ENCODE measurements around the gene PLPP4. TPM values are rescaled to one million over a fixed set of nuclear protein-coding genes. Genes with fewer than 3 reads are reported as not detected.

The PLPP4 gene
- total and polyA plus RNA-seq, 2 donors (not counting 3 experiments of a cell fraction or from before 2014, with no cell fraction given), result 15.5 to 36.4 TPM

DNA sequence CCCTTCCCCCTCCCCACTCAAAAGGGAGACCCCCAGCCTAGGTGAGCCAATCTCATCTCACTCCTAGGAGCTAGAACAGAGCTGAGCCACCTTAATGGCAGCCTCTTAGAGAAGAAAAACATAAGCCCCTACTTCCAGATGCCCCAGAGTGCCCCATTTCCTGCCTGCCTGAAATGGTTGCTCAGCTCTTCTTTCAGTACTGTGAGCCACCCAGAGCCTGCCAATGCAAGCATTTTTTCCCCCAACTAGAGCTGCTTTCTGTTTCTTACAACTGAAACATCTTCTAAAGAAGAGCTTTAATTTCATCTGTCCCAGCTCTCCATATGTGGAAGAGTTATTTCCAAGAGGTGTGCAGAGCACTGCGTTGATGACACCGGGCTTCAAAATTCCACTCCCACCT lies 136.7 kb downstream of the PLPP4 start:
- FAIRE-seq (no peak), DNase-seq (ENCODE audit: low read depth, low spot score) (no peak)
- no peaks in the 10 kb centered on the region for H3K9me1 ChIP-seq (replicated peaks; ENCODE audit: control insufficient read depth, extremely low read depth, insufficient read depth, low read length)
- TF ChIP-seq GATA2 (IDR thresholded peaks at IDR 0.05; ENCODE audit: insufficient read depth, insufficient read length, low read depth, low read length) (no peak), POLR2A (IDR thresholded peaks at IDR 0.05; ENCODE audit: low read depth, low read length) (no peak), EZH2 (IDR thresholded peaks at IDR 0.05; ENCODE audit: borderline replicate concordance, low read depth, low read length, severe bottlenecking) (no peak)
- TF ChIP-seq, protein P1, sequence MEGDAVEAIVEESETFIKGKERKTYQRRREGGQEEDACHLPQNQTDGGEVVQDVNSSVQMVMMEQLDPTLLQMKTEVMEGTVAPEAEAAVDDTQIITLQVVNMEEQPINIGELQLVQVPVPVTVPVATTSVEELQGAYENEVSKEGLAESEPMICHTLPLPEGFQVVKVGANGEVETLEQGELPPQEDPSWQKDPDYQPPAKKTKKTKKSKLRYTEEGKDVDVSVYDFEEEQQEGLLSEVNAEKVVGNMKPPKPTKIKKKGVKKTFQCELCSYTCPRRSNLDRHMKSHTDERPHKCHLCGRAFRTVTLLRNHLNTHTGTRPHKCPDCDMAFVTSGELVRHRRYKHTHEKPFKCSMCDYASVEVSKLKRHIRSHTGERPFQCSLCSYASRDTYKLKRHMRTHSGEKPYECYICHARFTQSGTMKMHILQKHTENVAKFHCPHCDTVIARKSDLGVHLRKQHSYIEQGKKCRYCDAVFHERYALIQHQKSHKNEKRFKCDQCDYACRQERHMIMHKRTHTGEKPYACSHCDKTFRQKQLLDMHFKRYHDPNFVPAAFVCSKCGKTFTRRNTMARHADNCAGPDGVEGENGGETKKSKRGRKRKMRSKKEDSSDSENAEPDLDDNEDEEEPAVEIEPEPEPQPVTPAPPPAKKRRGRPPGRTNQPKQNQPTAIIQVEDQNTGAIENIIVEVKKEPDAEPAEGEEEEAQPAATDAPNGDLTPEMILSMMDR (IDR thresholded peaks at IDR 0.05; ENCODE audit: extremely low read depth in 1 of 2, insufficient read depth in 1 of 2, low read depth in 1 of 2, low read length in 2 of 2), result no peak
- H3K4me3 ChIP-seq (replicated peaks in 1 of 3; ENCODE audit: insufficient read depth in 1 of 3, low read depth in 1 of 3, low read length in 3 of 3), result no peak overlapping the region
- CTCF ChIA-PET, result interaction anchor here (1.0 to 1.5 kb wide), 4 partner anchors 12 to 171 kb away, joined by 3 to 4 read pairs (median 3); no protein-coding TSS in a partner anchor
- H2AFZ ChIP-seq (ENCODE audit: low read depth, low read length), result no peak overlapping the region
- intact Hi-C loops (cut with micrococcal nuclease), result no loop called here
- H3K27ac ChIP-seq (ENCODE audit: insufficient read depth, low read depth, low read length), result no peak overlapping the region
- H3K9me3 ChIP-seq (replicated peaks; ENCODE audit: control insufficient read depth, insufficient read depth, low read length), result no peaks in the 10 kb centered on the region
- H4K20me1 ChIP-seq (replicated peaks; ENCODE audit: control insufficient read depth, extremely low read depth, insufficient read depth, low read length), result no peaks in the 10 kb centered on the region
- dilution Hi-C loops (cut with MboI; ENCODE audit: extremely low pct_ligation_motif_present, low sequenced_read_pairs), result no loop called here
- H3K36me3 ChIP-seq (ENCODE audit: control insufficient read depth in 2 of 2, extremely low read depth in 1 of 2, insufficient read depth in 2 of 2, low read length in 2 of 2), result no peaks in the 10 kb centered on the region
- POLR2A ChIA-PET, result no interaction called here
- no TSS peak for BruUV-seq (replicated peaks)
- H3K4me2 ChIP-seq (ENCODE audit: insufficient read depth, low read length), result no peak overlapping the region
- H3K27me3 ChIP-seq (ENCODE audit: control insufficient read depth in 2 of 2, insufficient read depth in 2 of 2, low read length in 2 of 2), result no peaks in the 10 kb centered on the region
- H3K9ac ChIP-seq (replicated peaks; ENCODE audit: extremely low read depth, insufficient read depth, low read length), result no peak overlapping the region
- H3K4me1 ChIP-seq (ENCODE audit: control insufficient read depth, extremely low read depth, insufficient read depth, low read length), result no peaks in the 10 kb centered on the region
- H3K79me2 ChIP-seq (ENCODE audit: control insufficient read depth, insufficient read depth, low read length), result no peaks in the 10 kb centered on the region

DNA sequence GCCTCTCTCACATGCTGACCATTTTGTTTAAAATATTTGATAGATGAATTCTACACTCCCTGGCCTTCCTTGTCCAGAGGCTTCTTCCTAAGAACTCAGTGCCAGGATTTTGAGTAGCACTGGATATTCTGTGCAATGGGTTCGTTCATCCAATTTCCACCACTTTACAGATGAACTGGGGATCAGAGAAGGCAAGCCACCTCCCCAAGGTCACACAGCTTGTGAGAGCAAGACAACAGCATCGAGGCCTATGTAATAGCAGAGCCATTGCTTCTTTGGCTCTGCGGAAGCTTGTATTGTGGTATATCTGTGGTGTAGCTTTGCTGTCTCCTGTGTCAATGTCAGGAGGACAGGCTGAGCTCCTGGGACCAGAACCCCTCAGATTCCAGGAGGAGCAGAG lies 140.9 kb downstream of the PLPP4 start:
- H3K79me2 ChIP-seq (ENCODE audit: control insufficient read depth, insufficient read depth, low read length), result no peaks in the 10 kb centered on the region
- ChIA-PET CTCF (interaction anchor here (1.2 to 1.4 kb wide), 3 partner anchors 14 to 377 kb away, joined by 3 to 5 read pairs (median 3); no protein-coding TSS in a partner anchor), POLR2A (no interaction called here)
- H3K9ac ChIP-seq (replicated peaks; ENCODE audit: extremely low read depth, insufficient read depth, low read length), result no peak overlapping the region
- FAIRE-seq, result no peak
- H3K36me3 ChIP-seq (ENCODE audit: control insufficient read depth in 2 of 2, extremely low read depth in 1 of 2, insufficient read depth in 2 of 2, low read length in 2 of 2), result no peaks in the 10 kb centered on the region
- intact Hi-C loops (cut with micrococcal nuclease), result no loop called here
- dilution Hi-C loops (cut with MboI; ENCODE audit: extremely low pct_ligation_motif_present, low sequenced_read_pairs), result no loop called here
- H2AFZ ChIP-seq (ENCODE audit: low read depth, low read length), result no peak overlapping the region
- peaks cover 5% of the 10 kb centered on the region for H3K4me1 ChIP-seq (ENCODE audit: control insufficient read depth, extremely low read depth, insufficient read depth, low read length)
- no TSS peak for BruUV-seq (replicated peaks)
- no peaks in the 10 kb centered on the region for H4K20me1 ChIP-seq (replicated peaks; ENCODE audit: control insufficient read depth, extremely low read depth, insufficient read depth, low read length)
- H3K27ac ChIP-seq (ENCODE audit: insufficient read depth, low read depth, low read length), result no peak overlapping the region
- no peak for DNase-seq (ENCODE audit: low read depth, low spot score)
- H3K4me2 ChIP-seq (ENCODE audit: insufficient read depth, low read length), result no peak overlapping the region
- no peaks in the 10 kb centered on the region for H3K27me3 ChIP-seq (ENCODE audit: control insufficient read depth in 2 of 2, insufficient read depth in 2 of 2, low read length in 2 of 2)
- TF ChIP-seq EZH2 (IDR thresholded peaks at IDR 0.05; ENCODE audit: borderline replicate concordance, low read depth, low read length, severe bottlenecking) (no peak), POLR2A (IDR thresholded peaks at IDR 0.05; ENCODE audit: low read depth, low read length) (no peak), GATA2 (IDR thresholded peaks at IDR 0.05; ENCODE audit: insufficient read depth, insufficient read length, low read depth, low read length) (no peak), POLR2AphosphoS5 (IDR thresholded peaks at IDR 0.05; ENCODE audit: insufficient read depth, low read depth, low read length) (no peak), MYC (IDR thresholded peaks at IDR 0.05; ENCODE audit: low read depth, low read length) (no peak)
- TF ChIP-seq, protein P1 (IDR thresholded peaks at IDR 0.05; ENCODE audit: extremely low read depth in 1 of 2, insufficient read depth in 1 of 2, low read depth in 1 of 2, low read length in 2 of 2), result no peak
- TF ChIP-seq, protein P2, sequence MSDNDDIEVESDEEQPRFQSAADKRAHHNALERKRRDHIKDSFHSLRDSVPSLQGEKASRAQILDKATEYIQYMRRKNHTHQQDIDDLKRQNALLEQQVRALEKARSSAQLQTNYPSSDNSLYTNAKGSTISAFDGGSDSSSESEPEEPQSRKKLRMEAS (IDR thresholded peaks at IDR 0.05; ENCODE audit: insufficient read depth, insufficient read length), result no peak
- H3K9me3 ChIP-seq (replicated peaks; ENCODE audit: control insufficient read depth, insufficient read depth, low read length), result no peaks in the 10 kb centered on the region
- H3K9me1 ChIP-seq (replicated peaks; ENCODE audit: control insufficient read depth, extremely low read depth, insufficient read depth, low read length), result no peaks in the 10 kb centered on the region
- no peak overlapping the region for H3K4me3 ChIP-seq (replicated peaks in 1 of 3; ENCODE audit: insufficient read depth in 1 of 3, low read depth in 1 of 3, low read length in 3 of 3)
